IMR-90 (cell line): ENCODE results near the gene CNOT9. TPM values are rescaled to one million over a fixed set of nuclear protein-coding genes. Genes with fewer than 3 reads are reported as not detected.

Experiments
- ATAC-seq: fragments of 200-7000 bp; cut with Tn5 transposase; 2 replicates; pipeline ENCODE4 v1.9.1; 2020; ENCODE audit warnings: low read depth, mild to moderate bottlenecking, moderate library complexity
- BruUV-seq: library from RNA; stranded (reverse); fragments of 400-500 nt; replicated peaks from 2 replicates; lab custom pipeline; 2021; lab: Mats Ljungman, UMichigan
- CTCF ChIA-PET: fragments of 300-600 bp; formaldehyde crosslinking; extraction: SDS; loops from one replicate; lab custom pipeline; 2021; ENCODE audit warnings: antibody characterized with exemption; lab: Yijun Ruan, JAX
- POLR2A ChIA-PET: fragments of 300-600 bp; sonication (Branson Sonifier 250); formaldehyde crosslinking; loops from one replicate; lab custom pipeline; 2022; ENCODE audit warnings: antibody characterized with exemption; ENCODE audit not compliant: unreplicated experiment; lab: Charles Lee
- DNase-seq: peaks from one replicate; pipeline ENCODE4 v3.0.0; 2013
- H2AFZ ChIP-seq: replicated peaks from 2 replicates; pipeline ENCODE3; 2013; ENCODE audit warnings: low read length, mild to moderate bottlenecking; ENCODE audit not compliant: poor library complexity
- H2AK5ac ChIP-seq: 2 replicates; pipeline ENCODE4 v1.6.1; 2013; ENCODE audit warnings: low read depth, low read length, inconsistent platforms
- H2AK9ac ChIP-seq: replicated peaks from 2 replicates; pipeline ENCODE3; 2013; ENCODE audit warnings: mild to moderate bottlenecking, low read depth, low read length, moderate library complexity; ENCODE audit not compliant: poor library complexity
- H2BK120ac ChIP-seq: 2 replicates; pipeline ENCODE4 v1.6.1; 2013; ENCODE audit warnings: low read depth, low read length, inconsistent platforms
- H2BK15ac ChIP-seq: 3 replicates; pipeline ENCODE4 v1.6.1; 2013; ENCODE audit warnings: low read depth, low read length, inconsistent platforms
- H2BK20ac ChIP-seq: 2 replicates; pipeline ENCODE4 v1.6.1; 2013; ENCODE audit warnings: low read depth, mild to moderate bottlenecking, inconsistent platforms, low read length, moderate library complexity
- H2BK5ac ChIP-seq: 2 replicates; pipeline ENCODE4 v1.6.1; 2013; ENCODE audit warnings: mild to moderate bottlenecking, low read depth, low read length, inconsistent platforms; ENCODE audit not compliant: poor library complexity, severe bottlenecking
- H3K14ac ChIP-seq: replicated peaks from 2 replicates; pipeline ENCODE4 v1.6.1; 2013; ENCODE audit warnings: low read depth, low read length, inconsistent platforms
- H3K18ac ChIP-seq: 2 replicates; pipeline ENCODE4 v1.6.1; 2013; ENCODE audit warnings: low read depth, low read length, control low read depth
- H3K23ac ChIP-seq: 2 replicates; pipeline ENCODE4 v1.6.1; 2013; ENCODE audit warnings: low read depth, low read length, inconsistent platforms
- H3K27ac ChIP-seq: 2 replicates; pipeline ENCODE4 v1.5.1; 2013; ENCODE audit warnings: mild to moderate bottlenecking, control low read depth, low read length; ENCODE audit not compliant: insufficient read depth
- H3K27me3 ChIP-seq: 2 replicates; pipeline ENCODE4 v1.6.1; 2013; ENCODE audit warnings: low read length; ENCODE audit not compliant: control insufficient read depth, insufficient read depth
- H3K36me3 ChIP-seq: 2 replicates; pipeline ENCODE4 v1.6.1; 2013; ENCODE audit warnings: low read length, mixed read lengths; ENCODE audit not compliant: control insufficient read depth, insufficient read depth
- H3K4ac ChIP-seq: 2 replicates; pipeline ENCODE4 v1.6.1; 2013; ENCODE audit warnings: low read depth, low read length, inconsistent platforms
- H3K4me1 ChIP-seq: 2 replicates; pipeline ENCODE4 v1.6.1; 2013; ENCODE audit warnings: low read length, mixed read lengths; ENCODE audit not compliant: control insufficient read depth, insufficient read depth
- H3K4me2 ChIP-seq: 2 replicates; pipeline ENCODE4 v1.6.1; 2013; ENCODE audit warnings: low read depth, mild to moderate bottlenecking, control low read depth, low read length, moderate library complexity
- H3K4me3 ChIP-seq: 2 replicates; pipeline ENCODE4 v1.5.1; 2013; ENCODE audit warnings: low read depth, mild to moderate bottlenecking, control low read depth, low read length, moderate library complexity; ENCODE audit not compliant: insufficient read depth
- H3K56ac ChIP-seq: 2 replicates; pipeline ENCODE4 v1.6.1; 2013; ENCODE audit warnings: low read length, inconsistent platforms; ENCODE audit not compliant: insufficient read depth; ENCODE audit errors: extremely low read depth
- H3K79me1 ChIP-seq, 2 experiments: 2 replicates each; pipeline ENCODE4 v1.6.1; 2013; ENCODE audit warnings: low read length in 2 of 2, inconsistent platforms in 1 of 2, low read depth in 1 of 2
- H3K9ac ChIP-seq: 2 replicates; pipeline ENCODE4 v1.6.1; 2013; ENCODE audit warnings: low read depth, low read length, control low read depth
- H3K9me1 ChIP-seq: 2 replicates; pipeline ENCODE4 v1.6.1; 2013; ENCODE audit warnings: low read length, inconsistent platforms; ENCODE audit not compliant: insufficient read depth
- H3K9me3 ChIP-seq: 2 replicates; pipeline ENCODE4 v1.6.1; 2013; ENCODE audit warnings: low read length; ENCODE audit not compliant: control insufficient read depth, insufficient read depth
- H4K20me1 ChIP-seq: 2 replicates; pipeline ENCODE4 v1.6.1; 2013; ENCODE audit warnings: low read length, inconsistent platforms; ENCODE audit not compliant: insufficient read depth
- H4K5ac ChIP-seq: 2 replicates; pipeline ENCODE4 v1.6.1; 2013; ENCODE audit warnings: mild to moderate bottlenecking, low read depth, low read length, control low read depth
- H4K8ac ChIP-seq, 2 experiments: 2 replicates each; pipeline ENCODE4 v1.6.1; 2013; ENCODE audit warnings: low read depth in 2 of 2, low read length in 2 of 2, control low read depth in 1 of 2, inconsistent platforms in 1 of 2
- H4K91ac ChIP-seq: 2 replicates; pipeline ENCODE4 v1.6.1; 2013; ENCODE audit warnings: low read depth, low read length, inconsistent platforms; ENCODE audit not compliant: insufficient read depth
- BHLHE40 ChIP-seq: fragments of 150-350 bp; IDR thresholded peaks from 2 replicates; pipeline ENCODE4 v1.6.1; 2016; ENCODE audit warnings: mild to moderate bottlenecking, low read depth, low read length
- CEBPB ChIP-seq: IDR thresholded peaks from 2 replicates; pipeline ENCODE4 v1.6.1; 2012; ENCODE audit warnings: low read depth, low read length, improper control_type of control experiment
- CHD1 ChIP-seq: IDR thresholded peaks from 2 replicates; pipeline ENCODE4 v1.6.1; 2012; ENCODE audit warnings: low read depth, low read length, improper control_type of control experiment
- FOS ChIP-seq: fragments of 150-350 bp; IDR thresholded peaks from 2 replicates; pipeline ENCODE4 v1.6.1; 2016; ENCODE audit warnings: low read depth, low read length
- MAFK ChIP-seq: IDR thresholded peaks from 2 replicates; pipeline ENCODE4 v1.6.1; 2012; ENCODE audit warnings: low read depth, low read length, improper control_type of control experiment
- MAZ ChIP-seq: IDR thresholded peaks from 2 replicates; pipeline ENCODE4 v1.6.1; 2012; ENCODE audit warnings: low read depth, mild to moderate bottlenecking, low read length, improper control_type of control experiment, moderate library complexity, borderline replicate concordance
- MXI1 ChIP-seq: IDR thresholded peaks from 2 replicates; pipeline ENCODE4 v1.6.1; 2012; ENCODE audit warnings: low read depth, mild to moderate bottlenecking, low read length, moderate library complexity, borderline replicate concordance
- NFE2L2 ChIP-seq: fragments of 150-350 bp; IDR thresholded peaks from 2 replicates; pipeline ENCODE4 v1.6.1; 2016; ENCODE audit warnings: low read depth, mild to moderate bottlenecking, low read length
- POLR2A ChIP-seq: IDR thresholded peaks from 2 replicates; pipeline ENCODE4 v1.6.1; 2012; ENCODE audit warnings: mild to moderate bottlenecking, low read depth, low read length
- RAD21 ChIP-seq: IDR thresholded peaks from 2 replicates; pipeline ENCODE4 v1.6.1; 2012; ENCODE audit warnings: low read length, improper control_type of control experiment
- RFX5 ChIP-seq: IDR thresholded peaks from 2 replicates; pipeline ENCODE4 v1.8.0; 2012; ENCODE audit warnings: low read depth, mild to moderate bottlenecking, low read length, moderate library complexity
- SMC3 ChIP-seq: fragments of 150-350 bp; IDR thresholded peaks from 2 replicates; pipeline ENCODE4 v1.6.1; 2016; ENCODE audit warnings: low read depth, mild to moderate bottlenecking, antibody characterized with exemption, low read length, moderate library complexity
- WGBS, 2 experiments: methylation state at CpG; one replicate each; pipeline versions ENCODE4 v1.1.5 to v1.1.7; 2013; ENCODE audit warnings: missing lambda C conversion rate in 2 of 2; ENCODE audit not compliant: insufficient read length in 1 of 2; ENCODE audit errors: extremely low coverage in 2 of 2; 5-methylcytosine and 5-hydroxymethylcytosine counted together
- dilution Hi-C: fragments of 300-500 bp; cut with HindIII; formaldehyde crosslinking; loops from one replicate; pipeline ENCODE4 v1.14.3; 2018; ENCODE audit warnings: low sequenced_read_pairs; ENCODE audit not compliant: unreplicated experiment
- in situ Hi-C: fragments of 300-500 bp; cut with MboI; formaldehyde crosslinking; loops from 3 replicates; pipeline ENCODE4 v1.14.3; 2019; ENCODE audit warnings: low sequenced_read_pairs, inconsistent platforms, mixed read lengths
- intact Hi-C: fragments of 100-400 bp; cut with micrococcal nuclease; formaldehyde crosslinking; loops from 2 replicates; pipeline ENCODE4 v1.10.0; 2022
- polyA plus RNA-seq, 3 experiments: library from polyadenylated mRNA; depleted of rRNA; stranded (reverse); fragments of >200 nt; gene quantifications; 2 replicates each; pipeline ENCODE4 v1.2.3, GENCODE V29; 2012; ENCODE audit warnings: low replicate concordance in 1 of 3
- total RNA-seq: library from RNA; depleted of rRNA; stranded (reverse); fragments of >200 nt; gene quantifications from 2 replicates; pipeline ENCODE4 v1.2.3, GENCODE V29; 2012
- TF ChIP-seq, protein P1 (sequence below): fragments of 150-350 bp; IDR thresholded peaks from 2 replicates; pipeline ENCODE4 v1.6.1; 2016; ENCODE audit warnings: low read depth, mild to moderate bottlenecking, low read length, moderate library complexity, borderline replicate concordance
- TF ChIP-seq, protein P2 (sequence below): fragments of 150-350 bp; IDR thresholded peaks from 2 replicates; pipeline ENCODE4 v1.6.1; 2017; ENCODE audit warnings: mild to moderate bottlenecking, antibody characterized with exemption, low read length, low read depth

Gene CNOT9
- total and polyA plus RNA-seq, 2 of the 4 experiments (the other 2 are of a cell fraction), result 33.1 to 71.0 TPM

GRCh38 chr2:218644721-218645120, 76.1 kb downstream of the CNOT9 start:
- Histone ChIP-seq H2BK120ac (no peak overlapping the region), H3K4me3 (no peak overlapping the region), H3K4ac (no peak overlapping the region), H3K4me1 (no peaks in the 10 kb centered on the region), H2AK9ac (peak overlapping the region; percentile 35), H3K23ac (no peak overlapping the region), H3K9me1 (no peaks in the 10 kb centered on the region), H3K36me3 (peaks cover 72% of the 10 kb centered on the region), H3K56ac (no peak overlapping the region), H4K5ac (no peak overlapping the region), H2BK20ac (no peak overlapping the region), H3K9ac (no peak overlapping the region), H3K4me2 (no peak overlapping the region), H4K20me1 (peaks cover 3% of the 10 kb centered on the region), H2AK5ac (no peak overlapping the region), H3K27me3 (no peaks in the 10 kb centered on the region), H2BK5ac (peak overlapping the region; percentile 7), H2AFZ (no peak overlapping the region), H3K79me1 (peaks cover 8 to 16% of the 10 kb centered on the region in 2 experiments; a peak in 3 of 4 replicates), H3K9me3 (no peaks in the 10 kb centered on the region), H4K8ac (no peak overlapping the region), H3K18ac (no peak overlapping the region), H2BK15ac (no peak overlapping the region), H4K91ac (no peak overlapping the region), H3K14ac (no peak overlapping the region), H3K27ac (no peak overlapping the region)
- no peak for TF ChIP-seq BHLHE40
- no peak for TF ChIP-seq FOS
- no peak for TF ChIP-seq MXI1
- no peak for TF ChIP-seq SMC3
- no peak for TF ChIP-seq POLR2A
- TF ChIP-seq, protein P1, sequence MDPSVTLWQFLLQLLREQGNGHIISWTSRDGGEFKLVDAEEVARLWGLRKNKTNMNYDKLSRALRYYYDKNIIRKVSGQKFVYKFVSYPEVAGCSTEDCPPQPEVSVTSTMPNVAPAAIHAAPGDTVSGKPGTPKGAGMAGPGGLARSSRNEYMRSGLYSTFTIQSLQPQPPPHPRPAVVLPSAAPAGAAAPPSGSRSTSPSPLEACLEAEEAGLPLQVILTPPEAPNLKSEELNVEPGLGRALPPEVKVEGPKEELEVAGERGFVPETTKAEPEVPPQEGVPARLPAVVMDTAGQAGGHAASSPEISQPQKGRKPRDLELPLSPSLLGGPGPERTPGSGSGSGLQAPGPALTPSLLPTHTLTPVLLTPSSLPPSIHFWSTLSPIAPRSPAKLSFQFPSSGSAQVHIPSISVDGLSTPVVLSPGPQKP, result no peak
- TF ChIP-seq RAD21, result no peak
- no peak for TF ChIP-seq MAFK
- no peak for TF ChIP-seq RFX5
- no peak for TF ChIP-seq CHD1
- TF ChIP-seq NFE2L2, result no peak
- no peak for TF ChIP-seq CEBPB
- TF ChIP-seq MAZ, result no peak
- TF ChIP-seq, protein P2, sequence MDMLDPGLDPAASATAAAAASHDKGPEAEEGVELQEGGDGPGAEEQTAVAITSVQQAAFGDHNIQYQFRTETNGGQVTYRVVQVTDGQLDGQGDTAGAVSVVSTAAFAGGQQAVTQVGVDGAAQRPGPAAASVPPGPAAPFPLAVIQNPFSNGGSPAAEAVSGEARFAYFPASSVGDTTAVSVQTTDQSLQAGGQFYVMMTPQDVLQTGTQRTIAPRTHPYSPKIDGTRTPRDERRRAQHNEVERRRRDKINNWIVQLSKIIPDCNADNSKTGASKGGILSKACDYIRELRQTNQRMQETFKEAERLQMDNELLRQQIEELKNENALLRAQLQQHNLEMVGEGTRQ, result no peak
- POLR2A ChIA-PET, result no interaction called here
- no CpG with 5 or more reads among the region's 11 CpGs for WGBS, 2 experiments
- intact Hi-C loops, result loop anchor here (5.0 to 10.0 kb wide), 2 partner anchors 170 to 352 kb away; partner anchors contain the start of gene TMBIM1
- no TSS peak for BruUV-seq
- ATAC-seq (no peak), DNase-seq (no peak)
- CTCF ChIA-PET, result no interaction called here
- in situ Hi-C loops, result no loop called here
- dilution Hi-C loops, result no loop called here
